Spinal cord (tissue), 10 donors: ENCODE data around the gene DDB1. TPM values are rescaled to one million over a fixed set of nuclear protein-coding genes. Genes with fewer than 3 reads are reported as not detected.

ENCODE experiments used
- DNase-seq, 6 donors: peaks; one replicate each; pipeline versions ENCODE4 v3.0.0 to v3.0.0-alpha.2; 2013 to 2015; ENCODE audit warnings: low spot score in 6 of 6, low read depth in 4 of 6
- H3K27ac ChIP-seq: one replicate; pipeline ENCODE4 v1.5.1; 2013; ENCODE audit warnings: low read depth, low read length, control low read depth
- H3K27me3 ChIP-seq: one replicate; pipeline ENCODE4 v1.6.1; 2013; ENCODE audit warnings: low read length; ENCODE audit not compliant: control insufficient read depth, insufficient read depth
- H3K36me3 ChIP-seq: one replicate; pipeline ENCODE4 v1.6.1; 2013; ENCODE audit warnings: low read length; ENCODE audit not compliant: control insufficient read depth, insufficient read depth
- H3K4me1 ChIP-seq: one replicate; pipeline ENCODE4 v1.6.1; 2013; ENCODE audit warnings: low read length; ENCODE audit not compliant: control insufficient read depth, insufficient read depth
- H3K4me3 ChIP-seq: one replicate; pipeline ENCODE4 v1.5.1; 2013; ENCODE audit warnings: low read depth, low read length, control low read depth
- H3K9me3 ChIP-seq: one replicate; pipeline ENCODE4 v1.6.1; 2013; ENCODE audit warnings: low read length; ENCODE audit not compliant: control insufficient read depth, insufficient read depth
- WGBS: methylation state at CpG from one replicate; pipeline ENCODE4 v1.1.5; 2013; ENCODE audit warnings: missing lambda C conversion rate; ENCODE audit not compliant: insufficient coverage; 5-methylcytosine and 5-hydroxymethylcytosine counted together
- polyA plus RNA-seq, 2 donors: library from polyadenylated mRNA; unstranded; fragments of 120-200 nt; gene quantifications; one replicate each; pipeline ENCODE4 v1.2.1, GENCODE V29; 2013; ENCODE audit not compliant: insufficient read length in 2 of 2
- total RNA-seq, 2 donors: library from RNA; depleted of rRNA in 1 of 2; stranded (reverse); fragments of 120-200 nt in 1 of 2; fragments of >200 nt in 1 of 2; gene quantifications; one replicate each; pipeline versions ENCODE4 v1.2.3 to v1.2.4, GENCODE V29; 2013 to 2014
- donor health status: healthy.

Gene DDB1
- total and polyA plus RNA-seq, 4 donors, result 162 to 254 (median 177) TPM

- no peak overlapping the region for H3K27ac ChIP-seq
- H3K9me3 ChIP-seq, result no peaks in the 10 kb centered on the region
- no peaks in the 10 kb centered on the region for H3K27me3 ChIP-seq
- no CpG with 5 or more reads among the region's 2 CpGs for WGBS
- DNase-seq, result no peak
- no peak overlapping the region for H3K4me3 ChIP-seq
- H3K36me3 ChIP-seq, result peaks cover 15% of the 10 kb centered on the region
- peaks cover 21% of the 10 kb centered on the region for H3K4me1 ChIP-seq
Observed at GRCh38 chr11:61292356-61292755, 40.5 kb downstream of the DDB1 start.

- H3K4me3 ChIP-seq, result no peak overlapping the region
- no peak for DNase-seq
- 90% methylated on average over 10 of the region's 12 CpGs for WGBS
- H3K27ac ChIP-seq, result no peak overlapping the region
- H3K27me3 ChIP-seq, result no peaks in the 10 kb centered on the region
- H3K36me3 ChIP-seq, result peaks cover 19% of the 10 kb centered on the region
- no peaks in the 10 kb centered on the region for H3K9me3 ChIP-seq
- peaks cover 21% of the 10 kb centered on the region for H3K4me1 ChIP-seq
Observed at GRCh38 chr11:61290905-61291690, 41.8 kb downstream of the DDB1 start.

DNA sequence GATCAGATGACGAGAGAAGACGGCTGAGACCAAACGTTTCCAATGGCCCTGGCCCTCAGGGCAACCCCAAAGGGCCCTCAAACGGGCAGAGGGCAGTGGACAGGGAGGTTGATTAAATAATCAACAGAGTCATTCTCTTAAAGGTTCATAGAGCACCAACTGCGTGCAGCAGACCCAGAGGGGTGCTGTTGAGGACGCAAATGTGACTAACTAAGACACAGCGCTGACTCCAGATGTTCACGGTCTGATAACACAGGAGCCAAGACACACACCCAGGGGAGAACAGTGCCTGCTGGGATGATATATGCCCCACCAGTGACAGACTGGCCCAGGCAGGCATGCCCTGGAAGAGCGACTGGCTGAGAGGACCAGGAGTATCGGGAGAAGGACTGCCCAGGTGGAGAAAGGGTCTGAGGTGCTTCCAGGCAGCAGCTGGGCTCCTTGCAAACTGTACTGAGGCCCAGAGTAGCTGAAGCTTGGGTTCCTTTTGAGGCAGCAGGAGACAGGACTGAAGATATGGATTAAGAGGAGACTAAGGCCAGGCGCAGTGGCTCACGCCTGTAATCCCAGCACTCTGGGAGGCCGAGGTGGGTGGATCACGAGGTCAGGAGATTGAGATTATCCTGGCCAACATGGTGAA lies 45.4 kb downstream of the DDB1 start:
- 92% methylated on average over 13 of the region's 14 CpGs for whole genome bisulfite sequencing
- no peak overlapping the region for H3K4me3 ChIP-seq
- H3K27ac ChIP-seq, result no peak overlapping the region
- H3K9me3 ChIP-seq, result no peaks in the 10 kb centered on the region
- H3K27me3 ChIP-seq, result no peaks in the 10 kb centered on the region
- DNase-seq, result no peak
- H3K4me1 ChIP-seq, result no peaks in the 10 kb centered on the region
- H3K36me3 ChIP-seq, result peaks cover 24% of the 10 kb centered on the region

- DNase-seq, result no peak
- Histone ChIP-seq H3K9me3 (no peaks in the 10 kb centered on the region), H3K36me3 (peaks cover 32% of the 10 kb centered on the region), H3K4me3 (no peak overlapping the region), H3K4me1 (peaks cover 10% of the 10 kb centered on the region), H3K27ac (no peak overlapping the region), H3K27me3 (no peaks in the 10 kb centered on the region)
- 100% methylated on average over 3 of the region's 4 CpGs for WGBS
Observed at GRCh38 chr11:61283613-61284012, 49.3 kb downstream of the DDB1 start.

DNA sequence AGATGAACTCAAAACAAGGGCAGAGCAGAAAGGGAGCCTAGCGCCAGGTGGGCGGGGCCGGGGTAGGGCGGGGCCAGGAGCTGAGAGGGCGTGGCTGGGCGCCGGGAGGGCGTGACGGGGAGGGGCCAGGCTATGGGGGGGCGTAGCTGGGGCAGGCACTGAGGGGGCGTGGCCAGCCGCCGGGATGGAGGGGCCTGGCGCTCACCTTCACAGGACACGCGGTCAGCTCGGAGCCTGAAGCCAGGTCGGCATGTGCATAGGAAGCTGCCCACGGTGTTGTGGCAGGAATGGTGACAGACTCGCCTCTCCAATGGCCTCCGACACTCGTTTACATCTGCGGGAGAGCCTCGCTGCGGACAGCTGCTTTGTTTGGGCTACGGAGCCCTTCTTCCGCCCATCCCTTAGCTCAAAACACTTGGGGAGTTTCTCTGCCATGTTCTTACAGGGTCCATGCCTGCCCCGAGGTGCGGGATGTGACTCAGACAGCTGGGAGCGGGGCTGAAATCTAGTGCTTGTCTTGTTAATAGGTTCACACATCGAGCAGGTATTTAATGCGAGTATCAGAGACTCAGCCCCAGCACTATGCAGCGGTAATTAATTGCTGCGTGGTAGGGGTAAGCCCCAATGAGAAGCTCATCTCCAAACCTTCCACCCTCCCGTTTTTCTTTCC lies 51.2 kb downstream of the DDB1 start:
- Histone ChIP-seq H3K4me1 (peaks cover 19% of the 10 kb centered on the region), H3K9me3 (no peaks in the 10 kb centered on the region), H3K36me3 (peaks cover 34% of the 10 kb centered on the region), H3K27ac (no peak overlapping the region), H3K27me3 (no peaks in the 10 kb centered on the region), H3K4me3 (no peak overlapping the region)
- 29% methylated on average over 34 of the region's 35 CpGs for WGBS
- DNase-seq, result peak in 2 of 6 donors; percentile 46 to 72

GRCh38 chr11:61280883-61281580 lies 51.9 kb downstream of the DDB1 start:
- Histone ChIP-seq H3K4me3 (no peak overlapping the region), H3K9me3 (no peaks in the 10 kb centered on the region), H3K27me3 (no peaks in the 10 kb centered on the region), H3K27ac (no peak overlapping the region), H3K4me1 (peaks cover 19% of the 10 kb centered on the region), H3K36me3 (peaks cover 36% of the 10 kb centered on the region)
- no peak for DNase-seq
- 80% methylated on average over 17 of the region's 20 CpGs for WGBS

DNA sequence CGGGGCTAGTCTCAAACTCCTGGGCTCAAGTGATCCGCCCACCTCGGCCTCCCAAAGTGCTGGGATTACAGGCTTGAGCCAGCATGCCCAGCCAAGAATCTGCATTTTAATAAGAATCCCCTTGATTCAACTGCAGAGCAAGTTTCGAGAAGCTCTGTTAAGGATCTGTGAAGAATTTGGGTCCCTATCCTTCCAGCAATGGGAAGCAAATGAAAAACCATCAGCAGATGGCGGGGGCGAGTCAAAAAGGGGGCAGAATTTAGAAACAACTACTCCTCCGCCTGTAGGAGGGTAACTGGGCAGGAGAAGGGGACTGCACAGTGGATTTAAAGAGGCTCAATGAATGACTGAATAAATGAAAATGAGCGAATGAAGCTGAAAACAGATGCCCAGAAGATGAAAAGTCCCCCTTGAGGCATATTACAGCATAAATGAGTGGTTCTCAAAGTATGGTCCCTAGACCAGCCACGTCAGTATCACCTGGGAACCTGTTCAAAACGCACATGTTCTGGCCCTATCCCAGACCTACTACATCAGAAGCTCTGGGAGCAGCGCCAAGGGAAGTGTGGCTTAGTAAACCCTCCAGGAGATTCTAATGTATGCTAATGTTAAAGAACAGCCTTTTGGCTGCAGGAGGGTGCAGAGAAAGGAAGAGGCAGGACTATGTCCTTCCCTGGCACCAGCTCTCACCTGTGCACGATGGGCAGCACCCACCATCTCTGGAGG lies 52.8 kb downstream of the DDB1 start:
- no peaks in the 10 kb centered on the region for H3K9me3 ChIP-seq
- 83% methylated on average over 9 of the region's 12 CpGs for WGBS
- H3K36me3 ChIP-seq, result peaks cover 34% of the 10 kb centered on the region
- DNase-seq, result peak in 1 of 6 donors; percentile 32
- H3K27me3 ChIP-seq, result no peaks in the 10 kb centered on the region
- no peak overlapping the region for H3K27ac ChIP-seq
- H3K4me3 ChIP-seq, result no peak overlapping the region
- peaks cover 19% of the 10 kb centered on the region for H3K4me1 ChIP-seq

- WGBS, result 34% methylated on average over 9 of the region's 10 CpGs
- H3K27ac ChIP-seq, result no peak overlapping the region
- peak in 2 of 6 donors; percentile 20 to 64 for DNase-seq
Observed at GRCh38 chr11:61278001-61278470, 54.9 kb downstream of the DDB1 start.

More at GRCh38 chr11:61278001-61278470, 54.9 kb downstream of the DDB1 start:
- no peak overlapping the region for H3K4me3 ChIP-seq
- H3K27me3 ChIP-seq, result no peaks in the 10 kb centered on the region
- no peaks in the 10 kb centered on the region for H3K9me3 ChIP-seq
- peaks cover 30% of the 10 kb centered on the region for H3K4me1 ChIP-seq
- peaks cover 52% of the 10 kb centered on the region for H3K36me3 ChIP-seq
